HCT116 (cell line): Measurements from ENCODE around the gene C1QB. TPM values are rescaled to one million over a fixed set of nuclear protein-coding genes. Genes with fewer than 3 reads are reported as not detected.

Experiments
- ATAC-seq: fragments of 200-7000 bp; cut with Tn5 transposase; 2 replicates; pipeline ENCODE4 v1.9.1; 2020; ENCODE audit warnings: mild to moderate bottlenecking, moderate library complexity
- BruUV-seq: library from RNA; stranded (reverse); fragments of 400-500 nt; replicated peaks from 2 replicates; lab custom pipeline; 2021; lab: Mats Ljungman, UMichigan
- CTCF ChIA-PET: fragments of 300-600 bp; sonication (Branson Sonifier 250); formaldehyde crosslinking; loops from one replicate; lab custom pipeline; 2021; ENCODE audit warnings: antibody characterized with exemption; lab: Charles Lee
- POLR2A ChIA-PET: fragments of 300-600, 350-600 bp; sonication (Branson Sonifier 250); formaldehyde crosslinking; loops from one replicate; lab custom pipeline; 2021; ENCODE audit warnings: antibody characterized with exemption; lab: Charles Lee
- RAD21 ChIA-PET, 2 experiments: fragments of 300-600 bp; sonication (Branson Sonifier 250); formaldehyde crosslinking; loops; one replicate each; lab custom pipeline; 2023; ENCODE audit warnings: low total read pairs in 2 of 2; ENCODE audit not compliant: uncharacterized antibody in 2 of 2, unreplicated experiment in 2 of 2, low non-redundant PET in 1 of 2; lab: Charles Lee
- DNase-seq: peaks from one replicate; pipeline ENCODE4 v3.0.0-alpha.2; 2010; ENCODE audit warnings: low read depth, low spot score
- H2AFZ ChIP-seq: fragments of 200-600 bp; shearing (Covaris generic), sonication (generic); 2 replicates; pipeline ENCODE4 v1.6.1; 2017; ENCODE audit warnings: low read depth, mixed run types, mixed read lengths, antibody characterized with exemption, low read length; ENCODE audit not compliant: poor library complexity, severe bottlenecking
- H3K27ac ChIP-seq: 2 replicates; pipeline ENCODE4 v1.5.1; 2012; ENCODE audit warnings: low read depth, low read length
- H3K27me3 ChIP-seq: fragments of 200-600 bp; sonication (generic); 2 replicates; pipeline ENCODE4 v1.6.1; 2016; ENCODE audit warnings: mixed run types, low read length, mixed read lengths; ENCODE audit not compliant: insufficient read depth
- H3K36me3 ChIP-seq, 2 experiments: fragments of 200-500 bp in 1 of 2; fragments of 200-600 bp in 1 of 2; sonication (Bioruptor generic) in 1 of 2; sonication (generic) in 1 of 2; 2 replicates each; pipeline versions ENCODE4 v1.5.1 to v1.6.1; 2014 to 2016; ENCODE audit warnings: low read length in 2 of 2, inconsistent platforms in 1 of 2, mixed read lengths in 1 of 2, mixed run types in 1 of 2; ENCODE audit not compliant: insufficient read depth in 2 of 2, control insufficient read depth in 1 of 2
- H3K4me1 ChIP-seq, 2 experiments: fragments of 200-600 bp in 1 of 2; sonication (generic) in 1 of 2; 2 replicates each; pipeline versions ENCODE4 v1.5.1 to v1.6.1; 2012 to 2017; ENCODE audit warnings: low read length in 2 of 2, inconsistent platforms in 1 of 2, mild to moderate bottlenecking in 1 of 2, mixed read lengths in 1 of 2, mixed run types in 1 of 2, moderate library complexity in 1 of 2; ENCODE audit not compliant: insufficient read depth in 2 of 2, control insufficient read depth in 1 of 2
- H3K4me2 ChIP-seq: fragments of 200-600 bp; sonication (generic); 2 replicates; pipeline ENCODE4 v1.6.1; 2017; ENCODE audit warnings: mixed run types, low read length, mixed read lengths
- H3K4me3 ChIP-seq, 2 experiments: fragments of 200-600 bp in 1 of 2; sonication (generic) in 1 of 2; replicated peaks in 1 of 2; 2 replicates each; pipeline ENCODE4 v1.5.1; 2011 to 2016; ENCODE audit warnings: low read length in 2 of 2, control low read depth in 1 of 2, low read depth in 1 of 2, mild to moderate bottlenecking in 1 of 2, mixed read lengths in 1 of 2, mixed run types in 1 of 2
- H3K79me2 ChIP-seq: fragments of 200-600 bp; sonication (generic); 2 replicates; pipeline ENCODE4 v1.6.1; 2017; ENCODE audit warnings: mild to moderate bottlenecking, mixed run types, low read length, moderate library complexity, mixed read lengths; ENCODE audit not compliant: insufficient read depth
- H3K9ac ChIP-seq: fragments of 200-600 bp; sonication (generic); 2 replicates; pipeline ENCODE4 v1.6.1; 2016; ENCODE audit warnings: low read length, mixed read lengths
- H3K9me2 ChIP-seq: fragments of 200-600 bp; sonication (generic), shearing (Covaris generic); 2 replicates; pipeline ENCODE4 v1.6.1; 2017; ENCODE audit warnings: mixed run types, mild to moderate bottlenecking, moderate library complexity; ENCODE audit not compliant: insufficient read depth
- H3K9me3 ChIP-seq, 2 experiments: fragments of 200-500 bp in 1 of 2; fragments of 200-600 bp in 1 of 2; sonication (Bioruptor generic) in 1 of 2; sonication (generic) in 1 of 2; 2 replicates each; pipeline ENCODE4 v1.6.1; 2014 to 2017; ENCODE audit warnings: low read length in 2 of 2, mixed read lengths in 2 of 2, inconsistent platforms in 1 of 2, low read depth in 1 of 2, mild to moderate bottlenecking in 1 of 2, mixed run types in 1 of 2, moderate library complexity in 1 of 2; ENCODE audit not compliant: control insufficient read depth in 1 of 2, insufficient read depth in 1 of 2
- H4K20me1 ChIP-seq: fragments of 200-600 bp; sonication (generic), shearing (Covaris generic); 2 replicates; pipeline ENCODE4 v1.6.1; 2017; ENCODE audit warnings: mixed run types, mild to moderate bottlenecking, moderate library complexity; ENCODE audit not compliant: insufficient read depth
- ATF3 ChIP-seq: IDR thresholded peaks from 2 replicates; pipeline ENCODE4 v1.6.1; 2012
- EZH2 ChIP-seq: fragments of 200-600 bp; sonication (generic); IDR thresholded peaks from 2 replicates; pipeline ENCODE4 v1.6.1; 2017; ENCODE audit warnings: antibody characterized with exemption, mixed run types
- JUND ChIP-seq: IDR thresholded peaks from 2 replicates; pipeline ENCODE4 v1.6.1; 2012
- MAX ChIP-seq: IDR thresholded peaks from 2 replicates; pipeline ENCODE4 v1.6.1; 2012
- POLR2A ChIP-seq: IDR thresholded peaks from 2 replicates; pipeline ENCODE4 v1.7.0; 2011; ENCODE audit warnings: borderline replicate concordance; ENCODE audit not compliant: insufficient read depth, insufficient read length; ENCODE audit errors: extremely low read depth
- SIN3A ChIP-seq: IDR thresholded peaks from 2 replicates; pipeline ENCODE4 v1.6.1; 2012; ENCODE audit warnings: low read depth
- SP1 ChIP-seq: IDR thresholded peaks from 2 replicates; pipeline ENCODE4 v1.6.1; 2012; ENCODE audit warnings: low read depth
- SRF ChIP-seq: IDR thresholded peaks from 2 replicates; pipeline ENCODE4 v1.6.1; 2012; ENCODE audit warnings: low read depth
- TCF7L2 ChIP-seq: IDR thresholded peaks from 2 replicates; pipeline ENCODE4 v1.7.0; 2011; ENCODE audit warnings: borderline replicate concordance, inconsistent platforms; ENCODE audit not compliant: insufficient read depth, insufficient read length; ENCODE audit errors: extremely low read depth
- ZFX ChIP-seq: fragments of 450-650 bp; IDR thresholded peaks from 2 replicates; pipeline ENCODE4 v1.6.1; 2017
- intact Hi-C: fragments of 100-400 bp; cut with micrococcal nuclease; formaldehyde crosslinking; loops from 2 replicates; pipeline ENCODE4 v1.10.0; 2022
- total RNA-seq: library from RNA; stranded (reverse); gene quantifications from one replicate; pipeline ENCODE4 v1.2.1, GENCODE V29; 2021; ENCODE audit not compliant: unreplicated experiment

Gene C1QB
- total RNA-seq, 1 experiment from 2014 or later = 0.32 TPM

- DNase-seq (no peak), ATAC-seq (no peak)
- H3K4me3 ChIP-seq = no peak overlapping the region
- POLR2A ChIA-PET = no interaction called here
- no peak for TF ChIP-seq MAX
- no peak for TF ChIP-seq SRF
- TF ChIP-seq SP1 = no peak
- no peak overlapping the region for H2AFZ ChIP-seq
- H4K20me1 ChIP-seq = no peaks in the 10 kb centered on the region
- intact Hi-C loops = loop anchor here (10.0 kb wide), 1 partner anchor 103 kb away; no protein-coding TSS in a partner anchor
- no peaks in the 10 kb centered on the region for H3K36me3 ChIP-seq
- no TSS peak for BruUV-seq
- no peak overlapping the region for H3K27ac ChIP-seq
- H3K9me2 ChIP-seq = no peaks in the 10 kb centered on the region
- no peaks in the 10 kb centered on the region for H3K79me2 ChIP-seq
- RAD21 ChIA-PET = no interaction called here
- H3K4me1 ChIP-seq = no peaks in the 10 kb centered on the region
- peaks cover 23% of the 10 kb centered on the region; the same call in 1 of the 2 replicates for H3K27me3 ChIP-seq
- H3K9ac ChIP-seq = no peak overlapping the region
- CTCF ChIA-PET = no interaction called here
- H3K9me3 ChIP-seq = no peaks in the 10 kb centered on the region
- H3K4me2 ChIP-seq = no peak overlapping the region
These were observed 25.7 kb upstream of the C1QB start for GRCh38 chr1:22627331-22627730.

- DNase-seq (no peak), ATAC-seq (no peak)
- Histone ChIP-seq H3K9ac (no peak overlapping the region), H3K27ac (no peak overlapping the region), H3K4me1 (no peaks in the 10 kb centered on the region), H3K9me3 (no peaks in the 10 kb centered on the region), H3K9me2 (no peaks in the 10 kb centered on the region), H3K4me2 (no peak overlapping the region), H2AFZ (no peak overlapping the region), H4K20me1 (no peaks in the 10 kb centered on the region), H3K79me2 (no peaks in the 10 kb centered on the region), H3K36me3 (no peaks in the 10 kb centered on the region), H3K4me3 (no peak overlapping the region), H3K27me3 (peaks cover 21% of the 10 kb centered on the region; the same call in 1 of the 2 replicates)
- POLR2A ChIA-PET = no interaction called here
- RAD21 ChIA-PET = no interaction called here
- no peak for TF ChIP-seq ATF3
- no peak for TF ChIP-seq EZH2
- TF ChIP-seq SP1 = no peak
- no peak for TF ChIP-seq SIN3A
- no peak for TF ChIP-seq TCF7L2
- TF ChIP-seq JUND = no peak
- no peak for TF ChIP-seq ZFX
- no peak for TF ChIP-seq SRF
- TF ChIP-seq POLR2A = no peak
- no peak for TF ChIP-seq MAX
- CTCF ChIA-PET = no interaction called here
- intact Hi-C loops = loop anchor here (10.0 kb wide), 1 partner anchor 104 kb away; no protein-coding TSS in a partner anchor
- BruUV-seq = no TSS peak
These were observed 24.2 kb upstream of the C1QB start for GRCh38 chr1:22628698-22629444.
